HAP-1 (cell line): ENCODE data around the gene MYO1B.

ENCODE experiments used
- DNase-seq, 2 experiments: peaks; one replicate each; pipeline ENCODE4 v3.0.0-alpha.2; 2016 to 2020; ENCODE audit warnings: low spot score in 2 of 2
- H3K27me3 ChIP-seq: fragments of 250-450 bp; sonication (Bioruptor Pico); 2 replicates; pipeline ENCODE4 v1.5.1; 2020; ENCODE audit warnings: low read depth, mild to moderate bottlenecking, moderate library complexity
- H3K36me3 ChIP-seq: fragments of 250-450 bp; sonication (Bioruptor Pico); replicated peaks from 2 replicates; pipeline ENCODE4 v1.5.1; 2020; ENCODE audit warnings: mild to moderate bottlenecking
- H3K4me1 ChIP-seq: fragments of 250-450 bp; sonication (Bioruptor Pico); 2 replicates; pipeline ENCODE4 v1.5.1; 2020; ENCODE audit warnings: mild to moderate bottlenecking
- H3K4me3 ChIP-seq: fragments of 250-450 bp; sonication (Bioruptor Pico); 2 replicates; pipeline ENCODE4 v1.5.1; 2020; ENCODE audit warnings: mild to moderate bottlenecking, moderate library complexity
- H3K9me3 ChIP-seq: fragments of 250-450 bp; sonication (Bioruptor Pico); 2 replicates; pipeline ENCODE4 v1.5.1; 2020; ENCODE audit warnings: mild to moderate bottlenecking, moderate library complexity
- in situ Hi-C: fragments of 300-500 bp; cut with MboI; formaldehyde crosslinking; loops from 3 replicates; pipeline ENCODE4 v1.14.3; 2020; ENCODE audit warnings: low sequenced_read_pairs, inconsistent platforms, mixed read lengths

MYO1B gene

GRCh38 chr2:191276792-191277465, 31.7 kb downstream of the MYO1B start:
- Histone ChIP-seq H3K4me1 (peaks cover 16% of the 10 kb centered on the region), H3K27me3 (no peaks in the 10 kb centered on the region), H3K4me3 (no peak overlapping the region), H3K9me3 (no peaks in the 10 kb centered on the region), H3K36me3 (no peaks in the 10 kb centered on the region)
- in situ Hi-C loops, result no loop called here
- DNase-seq, result no peak

GRCh38 chr2:191280290-191280689, 35.1 kb downstream of the MYO1B start:
- Histone ChIP-seq H3K36me3 (no peaks in the 10 kb centered on the region), H3K27me3 (no peaks in the 10 kb centered on the region), H3K9me3 (no peaks in the 10 kb centered on the region), H3K4me3 (no peak overlapping the region), H3K4me1 (peaks cover 7% of the 10 kb centered on the region)
- in situ Hi-C loops, result no loop called here
- DNase-seq, result no peak

GRCh38 chr2:191280834-191281756, 35.9 kb downstream of the MYO1B start:
- Histone ChIP-seq H3K27me3 (no peaks in the 10 kb centered on the region), H3K4me3 (no peak overlapping the region), H3K9me3 (no peaks in the 10 kb centered on the region), H3K36me3 (no peaks in the 10 kb centered on the region), H3K4me1 (peaks cover 7% of the 10 kb centered on the region)
- in situ Hi-C loops, result no loop called here
- DNase-seq, result no peak

- in situ Hi-C loops, result no loop called here
- no peaks in the 10 kb centered on the region for H3K36me3 ChIP-seq
Measured at GRCh38 chr2:191285252-191285651, 40.0 kb downstream of the MYO1B start.

GRCh38 chr2:191287820-191288219, 42.6 kb downstream of the MYO1B start:
- no peak for DNase-seq
- Histone ChIP-seq H3K36me3 (no peaks in the 10 kb centered on the region), H3K9me3 (peaks cover 2% of the 10 kb centered on the region; the same call in 1 of the 2 replicates), H3K27me3 (no peaks in the 10 kb centered on the region), H3K4me1 (peaks cover 10% of the 10 kb centered on the region), H3K4me3 (no peak overlapping the region)
- in situ Hi-C loops, result no loop called here

More at GRCh38 chr2:191285252-191285651, 40.0 kb downstream of the MYO1B start:
- peaks cover 2% of the 10 kb centered on the region; the same call in 1 of the 2 replicates for H3K9me3 ChIP-seq
- no peaks in the 10 kb centered on the region for H3K27me3 ChIP-seq
- no peak for DNase-seq
- H3K4me3 ChIP-seq, result no peak overlapping the region
- peaks cover 6% of the 10 kb centered on the region; the same call in 1 of the 2 replicates for H3K4me1 ChIP-seq

GRCh38 chr2:191289049-191289448, 43.8 kb downstream of the MYO1B start:
- no peak for DNase-seq
- Histone ChIP-seq H3K9me3 (peaks cover 2% of the 10 kb centered on the region; the same call in 1 of the 2 replicates), H3K4me3 (no peak overlapping the region), H3K36me3 (no peaks in the 10 kb centered on the region), H3K4me1 (peaks cover 10% of the 10 kb centered on the region), H3K27me3 (no peaks in the 10 kb centered on the region)
- in situ Hi-C loops, result no loop called here

- no peak overlapping the region for H3K4me3 ChIP-seq
- in situ Hi-C loops, result no loop called here
- no peaks in the 10 kb centered on the region for H3K27me3 ChIP-seq
Measured at GRCh38 chr2:191291471-191291870, 46.3 kb downstream of the MYO1B start.

GRCh38 chr2:191292869-191293268, 47.7 kb downstream of the MYO1B start:
- DNase-seq, result no peak
- Histone ChIP-seq H3K36me3 (no peaks in the 10 kb centered on the region), H3K27me3 (no peaks in the 10 kb centered on the region), H3K4me1 (peaks cover 10% of the 10 kb centered on the region), H3K4me3 (no peak overlapping the region), H3K9me3 (peaks cover 2% of the 10 kb centered on the region; the same call in 1 of the 2 replicates)
- in situ Hi-C loops, result no loop called here

More at GRCh38 chr2:191291471-191291870, 46.3 kb downstream of the MYO1B start:
- H3K36me3 ChIP-seq, result no peaks in the 10 kb centered on the region
- H3K4me1 ChIP-seq, result peaks cover 10% of the 10 kb centered on the region
- DNase-seq, result no peak
- peaks cover 2% of the 10 kb centered on the region; the same call in 1 of the 2 replicates for H3K9me3 ChIP-seq

GRCh38 chr2:191295088-191295487, 49.9 kb downstream of the MYO1B start:
- DNase-seq, result no peak
- no peak overlapping the region for H3K4me3 ChIP-seq
- H3K4me1 ChIP-seq, result peaks cover 4% of the 10 kb centered on the region; the same call in 1 of the 2 replicates

GRCh38 chr2:191296083-191297006, 51.1 kb downstream of the MYO1B start:
- H3K9me3 ChIP-seq, result no peaks in the 10 kb centered on the region
- no peaks in the 10 kb centered on the region for H3K27me3 ChIP-seq
- H3K36me3 ChIP-seq, result no peaks in the 10 kb centered on the region
- no peaks in the 10 kb centered on the region; the same call in 1 of the 2 replicates for H3K4me1 ChIP-seq
- in situ Hi-C loops, result no loop called here
- no peak overlapping the region for H3K4me3 ChIP-seq
- DNase-seq, result no peak

More at GRCh38 chr2:191295088-191295487, 49.9 kb downstream of the MYO1B start:
- Histone ChIP-seq H3K9me3 (no peaks in the 10 kb centered on the region), H3K27me3 (no peaks in the 10 kb centered on the region), H3K36me3 (no peaks in the 10 kb centered on the region)
- in situ Hi-C loops, result no loop called here

- Histone ChIP-seq H3K4me1 (no peaks in the 10 kb centered on the region), H3K9me3 (no peaks in the 10 kb centered on the region), H3K27me3 (no peaks in the 10 kb centered on the region), H3K4me3 (no peak overlapping the region), H3K36me3 (no peaks in the 10 kb centered on the region)
- in situ Hi-C loops, result no loop called here
- no peak for DNase-seq
Measured at GRCh38 chr2:191297033-191297432, 51.8 kb downstream of the MYO1B start.

GRCh38 chr2:191298306-191298705, 53.1 kb downstream of the MYO1B start:
- Histone ChIP-seq H3K4me3 (no peak overlapping the region), H3K9me3 (no peaks in the 10 kb centered on the region), H3K4me1 (no peaks in the 10 kb centered on the region), H3K27me3 (no peaks in the 10 kb centered on the region), H3K36me3 (no peaks in the 10 kb centered on the region)
- no peak for DNase-seq
- in situ Hi-C loops, result no loop called here

- no peak for DNase-seq
- Histone ChIP-seq H3K4me3 (no peak overlapping the region), H3K9me3 (no peaks in the 10 kb centered on the region), H3K4me1 (no peaks in the 10 kb centered on the region), H3K36me3 (no peaks in the 10 kb centered on the region), H3K27me3 (no peaks in the 10 kb centered on the region)
- in situ Hi-C loops, result no loop called here
Measured at GRCh38 chr2:191299010-191299409, 53.8 kb downstream of the MYO1B start.
